ENCODE results near the gene MAST4.

MAST4 gene

DNA sequence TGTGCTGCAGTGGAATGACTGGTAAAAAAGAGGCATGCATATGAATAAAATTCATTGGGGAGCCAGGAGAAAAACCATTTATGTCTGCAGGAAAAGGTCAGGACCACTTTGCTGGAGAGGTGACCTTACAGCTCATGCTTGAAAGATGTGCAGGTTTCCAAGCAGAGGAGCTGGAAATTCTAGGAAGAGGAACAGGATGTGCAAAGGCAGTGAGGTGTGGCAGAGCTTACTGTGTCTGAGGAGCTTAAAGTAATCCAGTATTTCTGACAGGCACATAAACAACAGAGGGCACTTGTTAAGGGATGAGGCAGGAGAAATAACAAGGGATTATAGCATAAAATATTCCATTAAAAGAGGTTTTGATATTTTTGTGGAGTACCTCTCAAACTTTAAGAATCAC is 397.3 kb downstream of the MAST4 start:
- no peak overlapping the region for H3K9ac ChIP-seq (ENCODE audit: low read depth, low read length)
- H3K27me3 ChIP-seq (ENCODE audit: control insufficient read depth, insufficient read depth, low read length) = no peaks in the 10 kb centered on the region
- H3K4me1 ChIP-seq (ENCODE audit: control insufficient read depth, insufficient read depth, low read length) = no peaks in the 10 kb centered on the region
- H3K4me2 ChIP-seq (ENCODE audit: low read length) = no peak overlapping the region
- no peaks in the 10 kb centered on the region for H3K36me3 ChIP-seq (ENCODE audit: insufficient read depth, low read length)
- H3K4me3 ChIP-seq (ENCODE audit: low read length) = no peak overlapping the region
- H3K9me3 ChIP-seq (replicated peaks; ENCODE audit: low read length) = no peaks in the 10 kb centered on the region

- no peaks in the 10 kb centered on the region for H3K27me3 ChIP-seq (ENCODE audit: control insufficient read depth, insufficient read depth, low read length)
- H3K4me2 ChIP-seq (ENCODE audit: low read length) = no peak overlapping the region
- H3K4me3 ChIP-seq (ENCODE audit: low read length) = no peak overlapping the region
- no peak overlapping the region for H3K9ac ChIP-seq (ENCODE audit: low read depth, low read length)
- no peaks in the 10 kb centered on the region for H3K4me1 ChIP-seq (ENCODE audit: control insufficient read depth, insufficient read depth, low read length)
- H3K9me3 ChIP-seq (replicated peaks; ENCODE audit: low read length) = no peaks in the 10 kb centered on the region
- no peaks in the 10 kb centered on the region for H3K36me3 ChIP-seq (ENCODE audit: insufficient read depth, low read length)
These were observed 397.7 kb downstream of the MAST4 start for GRCh38 chr5:66993882-66994281.

DNA sequence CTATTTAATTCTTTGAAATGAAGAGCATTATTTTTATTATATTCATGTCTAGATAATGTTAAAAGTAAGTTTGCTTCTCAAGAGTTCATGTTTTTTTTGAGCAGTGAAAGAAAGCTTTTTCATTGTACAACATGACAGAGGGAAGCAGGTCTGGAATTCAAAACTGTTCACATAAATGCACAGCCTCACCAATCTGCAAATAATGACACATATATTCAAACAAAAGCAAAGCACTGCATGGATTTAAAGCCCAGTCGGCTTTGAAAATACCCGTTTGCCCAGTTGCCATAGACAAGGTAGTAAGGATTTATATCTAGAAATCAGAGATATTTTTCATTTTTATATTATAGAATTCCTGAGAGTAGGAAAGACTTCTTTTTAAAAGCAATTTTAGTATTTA is 398.6 kb downstream of the MAST4 start:
- no peak overlapping the region for H3K9ac ChIP-seq (ENCODE audit: low read depth, low read length)
- H3K4me2 ChIP-seq (ENCODE audit: low read length) = no peak overlapping the region
- no peaks in the 10 kb centered on the region for H3K27me3 ChIP-seq (ENCODE audit: control insufficient read depth, insufficient read depth, low read length)
- no peak overlapping the region for H3K4me3 ChIP-seq (ENCODE audit: low read length)
- no peaks in the 10 kb centered on the region for H3K9me3 ChIP-seq (replicated peaks; ENCODE audit: low read length)
- H3K4me1 ChIP-seq (ENCODE audit: control insufficient read depth, insufficient read depth, low read length) = no peaks in the 10 kb centered on the region
- H3K36me3 ChIP-seq (ENCODE audit: insufficient read depth, low read length) = no peaks in the 10 kb centered on the region

- peaks cover 14% of the 10 kb centered on the region for H3K4me1 ChIP-seq (ENCODE audit: control insufficient read depth, insufficient read depth, low read length)
- no peaks in the 10 kb centered on the region for H3K9me3 ChIP-seq (replicated peaks; ENCODE audit: low read length)
- no peak overlapping the region for H3K4me2 ChIP-seq (ENCODE audit: low read length)
- H3K27me3 ChIP-seq (ENCODE audit: control insufficient read depth, insufficient read depth, low read length) = no peaks in the 10 kb centered on the region
- no peaks in the 10 kb centered on the region for H3K36me3 ChIP-seq (ENCODE audit: insufficient read depth, low read length)
- H3K4me3 ChIP-seq (ENCODE audit: low read length) = no peak overlapping the region
- no peak overlapping the region for H3K9ac ChIP-seq (ENCODE audit: low read depth, low read length)
These were observed 404.7 kb downstream of the MAST4 start for GRCh38 chr5:67000794-67001475.

- Histone ChIP-seq H3K4me1 (ENCODE audit: control insufficient read depth, insufficient read depth, low read length) (peaks cover 26% of the 10 kb centered on the region), H3K27me3 (ENCODE audit: control insufficient read depth, insufficient read depth, low read length) (no peaks in the 10 kb centered on the region), H3K9ac (ENCODE audit: low read depth, low read length) (peak overlapping the region; percentile 76), H3K9me3 (replicated peaks; ENCODE audit: low read length) (no peaks in the 10 kb centered on the region), H3K4me3 (ENCODE audit: low read length) (peak overlapping the region; percentile 69), H3K36me3 (ENCODE audit: insufficient read depth, low read length) (no peaks in the 10 kb centered on the region), H3K4me2 (ENCODE audit: low read length) (peak overlapping the region; percentile 76)
These were observed 406.9 kb downstream of the MAST4 start for GRCh38 chr5:67002832-67003684.

- no peaks in the 10 kb centered on the region for H3K27me3 ChIP-seq (ENCODE audit: control insufficient read depth, insufficient read depth, low read length)
- H3K4me3 ChIP-seq (ENCODE audit: low read length) = peak overlapping the region; percentile 69
- H3K9ac ChIP-seq (ENCODE audit: low read depth, low read length) = peak overlapping the region; percentile 76
- H3K4me2 ChIP-seq (ENCODE audit: low read length) = peak overlapping the region; percentile 76
- H3K36me3 ChIP-seq (ENCODE audit: insufficient read depth, low read length) = no peaks in the 10 kb centered on the region
- H3K9me3 ChIP-seq (replicated peaks; ENCODE audit: low read length) = no peaks in the 10 kb centered on the region
- peaks cover 26% of the 10 kb centered on the region for H3K4me1 ChIP-seq (ENCODE audit: control insufficient read depth, insufficient read depth, low read length)
These were observed 407.4 kb downstream of the MAST4 start for GRCh38 chr5:67003685-67003934.

GRCh38 chr5:67003935-67004729 is 407.9 kb downstream of the MAST4 start:
- H3K36me3 ChIP-seq (ENCODE audit: insufficient read depth, low read length) = no peaks in the 10 kb centered on the region
- no peaks in the 10 kb centered on the region for H3K9me3 ChIP-seq (replicated peaks; ENCODE audit: low read length)
- H3K4me2 ChIP-seq (ENCODE audit: low read length) = peak overlapping the region; percentile 76
- H3K27me3 ChIP-seq (ENCODE audit: control insufficient read depth, insufficient read depth, low read length) = no peaks in the 10 kb centered on the region
- peaks cover 26% of the 10 kb centered on the region for H3K4me1 ChIP-seq (ENCODE audit: control insufficient read depth, insufficient read depth, low read length)
- H3K9ac ChIP-seq (ENCODE audit: low read depth, low read length) = peak overlapping the region; percentile 76
- peak overlapping the region; percentile 69 for H3K4me3 ChIP-seq (ENCODE audit: low read length)

DNA sequence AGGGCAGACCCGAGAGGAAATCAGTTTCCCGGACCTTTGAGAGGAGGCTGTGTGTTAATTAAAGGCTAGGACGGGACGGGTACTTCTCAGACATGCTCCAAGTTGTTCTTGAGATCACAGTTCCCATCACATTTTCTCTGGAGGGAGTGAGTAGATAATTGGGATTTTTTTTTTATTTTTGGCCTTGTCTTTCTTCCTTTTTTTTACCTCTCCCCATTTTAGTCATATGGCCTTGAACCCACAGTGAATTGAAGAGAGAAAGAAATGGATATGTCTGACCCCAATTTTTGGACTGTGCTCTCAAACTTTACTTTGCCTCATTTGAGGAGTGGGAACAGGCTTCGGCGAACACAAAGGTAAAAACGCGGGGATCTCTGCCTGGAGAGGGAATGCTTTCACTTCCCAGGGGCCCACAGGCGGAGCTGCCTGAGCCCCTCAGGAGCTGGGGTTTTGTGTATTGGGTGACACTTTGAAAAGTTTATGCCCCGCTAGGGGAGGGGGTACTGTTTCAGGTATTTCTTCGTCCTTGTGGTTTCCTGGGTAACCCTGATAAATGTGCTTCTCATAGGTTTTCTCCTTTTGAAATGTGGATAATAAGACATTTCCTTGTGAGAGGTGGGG is 408.6 kb downstream of the MAST4 start:
- H3K4me2 ChIP-seq (ENCODE audit: low read length) = peak overlapping the region; percentile 76
- H3K36me3 ChIP-seq (ENCODE audit: insufficient read depth, low read length) = no peaks in the 10 kb centered on the region
- no peaks in the 10 kb centered on the region for H3K27me3 ChIP-seq (ENCODE audit: control insufficient read depth, insufficient read depth, low read length)
- peak overlapping the region; percentile 76 for H3K9ac ChIP-seq (ENCODE audit: low read depth, low read length)
- H3K4me3 ChIP-seq (ENCODE audit: low read length) = peak overlapping the region; percentile 69
- H3K9me3 ChIP-seq (replicated peaks; ENCODE audit: low read length) = no peaks in the 10 kb centered on the region
- peaks cover 26% of the 10 kb centered on the region for H3K4me1 ChIP-seq (ENCODE audit: control insufficient read depth, insufficient read depth, low read length)

DNA sequence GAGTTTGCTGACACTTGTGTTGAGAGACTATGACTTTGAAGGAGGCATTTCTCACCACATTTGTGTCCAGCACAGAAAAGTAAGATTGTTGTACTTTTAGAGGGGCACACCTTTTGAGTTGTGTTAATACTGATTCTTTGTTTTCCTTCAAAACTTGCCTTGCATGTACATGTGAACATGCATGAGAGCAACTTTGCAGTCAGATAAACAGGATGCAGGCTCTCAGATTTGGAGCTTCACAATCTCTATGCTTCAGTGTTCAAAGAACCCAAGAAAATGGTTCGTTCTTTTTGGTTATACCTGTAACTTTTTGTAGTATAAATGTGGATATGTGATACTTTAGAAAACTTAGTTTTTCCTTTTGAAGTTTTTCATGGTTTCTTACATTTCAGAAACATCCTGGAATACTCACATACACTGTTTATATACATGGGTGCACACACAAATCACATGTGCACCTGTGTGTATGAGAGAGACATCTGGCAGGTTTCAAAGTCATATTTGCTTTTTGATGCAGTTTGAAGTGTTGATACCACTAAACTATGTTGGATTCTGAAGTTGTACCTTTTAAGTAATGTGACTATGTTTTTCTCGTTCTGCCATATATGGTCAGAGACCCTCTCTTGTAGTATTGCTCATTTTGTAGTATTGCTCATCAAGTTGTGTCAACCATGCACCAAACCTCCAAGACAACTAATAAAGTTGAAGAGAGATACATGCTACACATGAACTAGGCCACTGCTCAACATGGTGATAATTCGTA is 409.7 kb downstream of the MAST4 start:
- no peaks in the 10 kb centered on the region for H3K36me3 ChIP-seq (ENCODE audit: insufficient read depth, low read length)
- H3K4me2 ChIP-seq (ENCODE audit: low read length) = peak overlapping the region; percentile 76
- no peaks in the 10 kb centered on the region for H3K27me3 ChIP-seq (ENCODE audit: control insufficient read depth, insufficient read depth, low read length)
- H3K9me3 ChIP-seq (replicated peaks; ENCODE audit: low read length) = no peaks in the 10 kb centered on the region
- peak overlapping the region; percentile 76 for H3K9ac ChIP-seq (ENCODE audit: low read depth, low read length)
- H3K4me1 ChIP-seq (ENCODE audit: control insufficient read depth, insufficient read depth, low read length) = peaks cover 35% of the 10 kb centered on the region
- H3K4me3 ChIP-seq (ENCODE audit: low read length) = peak overlapping the region; percentile 69

GRCh38 chr5:67006500-67006848 is 410.3 kb downstream of the MAST4 start:
- Histone ChIP-seq H3K4me2 (ENCODE audit: low read length) (peak overlapping the region; percentile 76), H3K27me3 (ENCODE audit: control insufficient read depth, insufficient read depth, low read length) (no peaks in the 10 kb centered on the region), H3K36me3 (ENCODE audit: insufficient read depth, low read length) (no peaks in the 10 kb centered on the region), H3K9me3 (replicated peaks; ENCODE audit: low read length) (no peaks in the 10 kb centered on the region), H3K4me3 (ENCODE audit: low read length) (peak overlapping the region; percentile 69), H3K9ac (ENCODE audit: low read depth, low read length) (no peak overlapping the region), H3K4me1 (ENCODE audit: control insufficient read depth, insufficient read depth, low read length) (peaks cover 41% of the 10 kb centered on the region)

- no peak overlapping the region for H3K4me2 ChIP-seq (ENCODE audit: low read length)
- peaks cover 56% of the 10 kb centered on the region for H3K4me1 ChIP-seq (ENCODE audit: control insufficient read depth, insufficient read depth, low read length)
- no peak overlapping the region for H3K9ac ChIP-seq (ENCODE audit: low read depth, low read length)
- H3K36me3 ChIP-seq (ENCODE audit: insufficient read depth, low read length) = no peaks in the 10 kb centered on the region
- H3K27me3 ChIP-seq (ENCODE audit: control insufficient read depth, insufficient read depth, low read length) = no peaks in the 10 kb centered on the region
- no peaks in the 10 kb centered on the region for H3K9me3 ChIP-seq (replicated peaks; ENCODE audit: low read length)
- no peak overlapping the region for H3K4me3 ChIP-seq (ENCODE audit: low read length)
These were observed 412.8 kb downstream of the MAST4 start for GRCh38 chr5:67009028-67009427.
